ENCODE data around the gene RELN. TPM values are rescaled to one million over a fixed set of nuclear protein-coding genes. Genes with fewer than 3 reads are reported as not detected.
"Not testable (repeated sequence)": the region's sequence is repeated elsewhere in the genome, so short reads cannot be mapped to it uniquely, and the experiment has no call there.

The RELN gene
- total and polyA plus RNA-seq, 9 of the 15 experiments (the other 6 are each of a cell fraction or from before 2014, with no cell fraction given): 12.9 to 43.2 (median 18.1) TPM

DNA sequence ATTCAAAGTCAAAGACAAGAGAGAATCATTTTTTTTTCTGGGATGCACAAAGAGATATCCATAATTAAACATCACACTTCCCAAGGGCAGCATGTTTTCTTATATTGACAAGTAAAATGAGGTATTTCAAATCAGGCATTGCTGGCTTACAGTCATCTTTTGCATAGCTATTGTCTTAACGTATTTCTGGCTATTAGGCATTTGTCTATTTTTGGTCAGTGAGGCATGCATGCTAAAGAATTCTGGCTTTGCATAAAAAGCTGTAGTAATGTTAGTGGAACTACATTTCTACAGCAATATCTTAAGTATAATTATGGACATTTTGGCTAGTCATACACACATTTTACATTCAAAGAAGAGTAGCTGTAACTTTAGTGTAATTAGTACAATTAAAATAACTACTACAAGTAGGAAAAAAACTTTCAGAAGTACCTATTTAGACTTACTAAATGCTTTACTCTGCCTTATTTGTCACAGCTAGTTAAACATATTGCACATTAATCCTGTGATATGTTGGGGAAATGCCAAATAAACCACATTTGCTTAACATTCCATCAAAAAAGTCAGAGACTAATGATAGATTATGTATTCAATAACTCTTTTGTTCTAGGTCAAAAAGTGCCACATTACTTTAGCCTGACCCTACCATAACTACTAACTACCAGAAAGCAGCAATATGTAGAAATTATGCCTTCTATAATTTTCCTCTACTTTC, 76.4 kb downstream of the RELN start (continued):
- TF ChIP-seq MEF2D (tag; conservative IDR thresholded peaks at IDR 0.05; ENCODE audit: low read depth) (no peak), ZNF57 (CRISPR knock-in tag; IDR thresholded peaks at IDR 0.05) (no peak), ZNF780A (CRISPR knock-in tag; IDR thresholded peaks at IDR 0.05) (no peak), ESRRA (IDR thresholded peaks at IDR 0.05; ENCODE audit: borderline replicate concordance, low read depth) (no peak)

DNA sequence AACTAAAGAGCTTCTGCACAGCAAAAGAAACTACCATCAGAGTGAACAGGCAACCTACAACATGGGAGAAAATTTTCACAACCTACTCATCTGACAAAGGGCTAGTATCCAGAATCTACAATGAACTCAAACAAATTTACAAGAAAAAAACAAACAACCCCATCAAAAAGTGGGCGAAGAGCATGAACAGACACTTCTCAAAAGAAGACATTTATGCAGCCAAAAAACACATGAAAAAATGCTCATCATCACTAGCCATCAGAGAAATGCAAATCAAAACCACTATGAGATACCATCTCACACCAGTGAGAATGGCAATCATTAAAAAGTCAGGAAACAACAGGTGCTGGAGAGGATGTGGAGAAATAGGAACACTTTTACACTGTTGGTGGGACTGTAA, 78.4 kb downstream of the RELN start:
- in situ Hi-C loops (cut with MboI); H3K9ac ChIP-seq (ENCODE audit: insufficient read depth in 1 of 2, low read depth in 2 of 2, low read length in 2 of 2); H4K20me1 ChIP-seq (replicated peaks; ENCODE audit: control insufficient read depth, insufficient read depth, low read length); H3K4me3 ChIP-seq; H3K27me3 ChIP-seq (ENCODE audit: control insufficient read depth in 2 of 2, insufficient read depth in 2 of 2, low read length in 2 of 2); FAIRE-seq; H3K27ac ChIP-seq (ENCODE audit: extremely low read depth, low read depth, low read length); H2AFZ ChIP-seq (ENCODE audit: low read depth, low read length); ATAC-seq; H3K4me2 ChIP-seq (ENCODE audit: insufficient read depth, low read length); DNase-seq (ENCODE audit: extremely low read depth in 1 of 4, low spot score in 3 of 4); H3K79me2 ChIP-seq (ENCODE audit: control insufficient read depth, insufficient read depth, low read length); CTCF ChIA-PET (ENCODE audit: low intra/inter-chr PET ratio); H3K9me3 ChIP-seq (replicated peaks; ENCODE audit: control insufficient read depth, insufficient read depth, low read depth, low read length); H3K9me1 ChIP-seq (ENCODE audit: control insufficient read depth, insufficient read depth, low read length); BruUV-seq (replicated peaks); POLR2A ChIA-PET: not testable (repeated sequence)
- WGBS (ENCODE audit: insufficient coverage, low coverage, missing lambda C conversion rate): no CpG with 5 or more reads among the region's 1 CpG
- intact Hi-C loops (cut with micrococcal nuclease): loop anchor here (10.0 kb wide), 1 partner anchor 184 kb away; no protein-coding TSS in a partner anchor
- Histone ChIP-seq H3K4me1 (replicated peaks in 1 of 2; ENCODE audit: control insufficient read depth in 2 of 2, insufficient read depth in 2 of 2, low read length in 2 of 2) (peaks cover 6 to 26% of the 10 kb centered on the region in 2 experiments; a peak in 4 of 5 replicates), H3K36me3 (ENCODE audit: control insufficient read depth, insufficient read depth, low read length) (peaks cover 13% of the 10 kb centered on the region)
- TF ChIP-seq, protein P1, sequence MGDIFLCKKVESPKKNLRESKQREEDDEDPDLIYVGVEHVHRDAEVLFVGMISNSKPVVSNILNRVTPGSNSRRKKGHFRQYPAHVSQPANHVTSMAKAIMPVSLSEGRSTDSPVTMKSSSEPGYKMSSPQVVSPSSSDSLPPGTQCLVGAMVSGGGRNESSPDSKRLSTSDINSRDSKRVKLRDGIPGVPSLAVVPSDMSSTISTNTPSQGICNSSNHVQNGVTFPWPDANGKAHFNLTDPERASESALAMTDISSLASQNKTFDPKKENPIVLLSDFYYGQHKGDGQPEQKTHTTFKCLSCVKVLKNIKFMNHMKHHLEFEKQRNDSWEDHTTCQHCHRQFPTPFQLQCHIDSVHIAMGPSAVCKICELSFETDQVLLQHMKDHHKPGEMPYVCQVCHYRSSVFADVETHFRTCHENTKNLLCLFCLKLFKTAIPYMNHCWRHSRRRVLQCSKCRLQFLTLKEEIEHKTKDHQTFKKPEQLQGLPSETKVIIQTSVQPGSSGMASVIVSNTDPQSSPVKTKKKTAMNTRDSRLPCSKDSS (IDR thresholded peaks at IDR 0.05; ENCODE audit: low read depth, partially characterized antibody): peak; percentile 23
- TF ChIP-seq, protein P2, sequence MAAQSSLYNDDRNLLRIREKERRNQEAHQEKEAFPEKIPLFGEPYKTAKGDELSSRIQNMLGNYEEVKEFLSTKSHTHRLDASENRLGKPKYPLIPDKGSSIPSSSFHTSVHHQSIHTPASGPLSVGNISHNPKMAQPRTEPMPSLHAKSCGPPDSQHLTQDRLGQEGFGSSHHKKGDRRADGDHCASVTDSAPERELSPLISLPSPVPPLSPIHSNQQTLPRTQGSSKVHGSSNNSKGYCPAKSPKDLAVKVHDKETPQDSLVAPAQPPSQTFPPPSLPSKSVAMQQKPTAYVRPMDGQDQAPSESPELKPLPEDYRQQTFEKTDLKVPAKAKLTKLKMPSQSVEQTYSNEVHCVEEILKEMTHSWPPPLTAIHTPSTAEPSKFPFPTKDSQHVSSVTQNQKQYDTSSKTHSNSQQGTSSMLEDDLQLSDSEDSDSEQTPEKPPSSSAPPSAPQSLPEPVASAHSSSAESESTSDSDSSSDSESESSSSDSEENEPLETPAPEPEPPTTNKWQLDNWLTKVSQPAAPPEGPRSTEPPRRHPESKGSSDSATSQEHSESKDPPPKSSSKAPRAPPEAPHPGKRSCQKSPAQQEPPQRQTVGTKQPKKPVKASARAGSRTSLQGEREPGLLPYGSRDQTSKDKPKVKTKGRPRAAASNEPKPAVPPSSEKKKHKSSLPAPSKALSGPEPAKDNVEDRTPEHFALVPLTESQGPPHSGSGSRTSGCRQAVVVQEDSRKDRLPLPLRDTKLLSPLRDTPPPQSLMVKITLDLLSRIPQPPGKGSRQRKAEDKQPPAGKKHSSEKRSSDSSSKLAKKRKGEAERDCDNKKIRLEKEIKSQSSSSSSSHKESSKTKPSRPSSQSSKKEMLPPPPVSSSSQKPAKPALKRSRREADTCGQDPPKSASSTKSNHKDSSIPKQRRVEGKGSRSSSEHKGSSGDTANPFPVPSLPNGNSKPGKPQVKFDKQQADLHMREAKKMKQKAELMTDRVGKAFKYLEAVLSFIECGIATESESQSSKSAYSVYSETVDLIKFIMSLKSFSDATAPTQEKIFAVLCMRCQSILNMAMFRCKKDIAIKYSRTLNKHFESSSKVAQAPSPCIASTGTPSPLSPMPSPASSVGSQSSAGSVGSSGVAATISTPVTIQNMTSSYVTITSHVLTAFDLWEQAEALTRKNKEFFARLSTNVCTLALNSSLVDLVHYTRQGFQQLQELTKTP (IDR thresholded peaks at IDR 0.05; ENCODE audit: low read depth in 1 of 2, partially characterized antibody in 2 of 2): peak in 1 of 2 experiments; percentile 99
